ENCODE results near the gene ABR.

GRCh38 chr17:1177016-1177700, 2.6 kb downstream of the ABR start:
- TF ChIP-seq REST (IDR thresholded peaks at IDR 0.05; ENCODE audit: borderline replicate concordance) (no peak), CTCF (IDR thresholded peaks at IDR 0.05; ENCODE audit: poor library complexity, severe bottlenecking) (no peak), POLR2AphosphoS5 (IDR thresholded peaks at IDR 0.05) (no peak), SMC3 (conservative IDR thresholded peaks at IDR 0.05; ENCODE audit: poor library complexity) (no peak), EZH2 (IDR thresholded peaks at IDR 0.05; ENCODE audit: borderline replicate concordance, insufficient read depth, low read length, poor library complexity, severe bottlenecking) (no peak), TAF1 (IDR thresholded peaks at IDR 0.05; ENCODE audit: low read depth) (no peak)
